AG09319 (cell line): ENCODE measurements around the gene LRRK1.
"Not testable (repeated sequence)": the region's sequence is repeated elsewhere in the genome, so short reads cannot be mapped to it uniquely, and the experiment has no call there.

Source experiments
- DNase-seq: peaks from one replicate; pipeline ENCODE4 v3.0.0-alpha.2; 2010; ENCODE audit warnings: low read depth; ENCODE audit errors: extremely low read depth
- TF ChIP-seq, protein P1 (sequence below): IDR thresholded peaks from 2 replicates; pipeline ENCODE4 v1.5.1; 2011; ENCODE audit warnings: low read depth, mild to moderate bottlenecking, inconsistent platforms, low read length, moderate library complexity

Gene LRRK1

DNA sequence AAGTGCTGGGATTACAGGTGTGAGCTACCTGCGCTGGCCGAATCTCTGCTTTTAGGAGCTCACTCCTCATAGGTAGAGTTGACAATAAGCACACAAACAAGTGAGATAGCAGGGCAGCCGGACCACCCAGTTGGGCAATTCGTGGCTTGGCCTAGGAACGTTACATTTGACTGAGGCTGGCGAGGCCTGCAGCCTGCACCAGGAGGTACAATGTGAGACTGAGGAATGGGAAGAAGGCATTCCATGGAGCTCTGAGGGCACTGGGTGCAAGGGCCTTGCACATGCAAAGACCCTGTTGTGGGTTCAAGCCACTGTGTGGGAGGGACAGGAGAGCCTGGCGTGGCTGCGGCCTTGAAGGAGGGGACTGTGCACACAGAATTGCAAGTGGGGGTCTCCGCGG is 152.5 kb downstream of the LRRK1 start:
- TF ChIP-seq, protein P1, sequence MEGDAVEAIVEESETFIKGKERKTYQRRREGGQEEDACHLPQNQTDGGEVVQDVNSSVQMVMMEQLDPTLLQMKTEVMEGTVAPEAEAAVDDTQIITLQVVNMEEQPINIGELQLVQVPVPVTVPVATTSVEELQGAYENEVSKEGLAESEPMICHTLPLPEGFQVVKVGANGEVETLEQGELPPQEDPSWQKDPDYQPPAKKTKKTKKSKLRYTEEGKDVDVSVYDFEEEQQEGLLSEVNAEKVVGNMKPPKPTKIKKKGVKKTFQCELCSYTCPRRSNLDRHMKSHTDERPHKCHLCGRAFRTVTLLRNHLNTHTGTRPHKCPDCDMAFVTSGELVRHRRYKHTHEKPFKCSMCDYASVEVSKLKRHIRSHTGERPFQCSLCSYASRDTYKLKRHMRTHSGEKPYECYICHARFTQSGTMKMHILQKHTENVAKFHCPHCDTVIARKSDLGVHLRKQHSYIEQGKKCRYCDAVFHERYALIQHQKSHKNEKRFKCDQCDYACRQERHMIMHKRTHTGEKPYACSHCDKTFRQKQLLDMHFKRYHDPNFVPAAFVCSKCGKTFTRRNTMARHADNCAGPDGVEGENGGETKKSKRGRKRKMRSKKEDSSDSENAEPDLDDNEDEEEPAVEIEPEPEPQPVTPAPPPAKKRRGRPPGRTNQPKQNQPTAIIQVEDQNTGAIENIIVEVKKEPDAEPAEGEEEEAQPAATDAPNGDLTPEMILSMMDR, result no peak

DNA sequence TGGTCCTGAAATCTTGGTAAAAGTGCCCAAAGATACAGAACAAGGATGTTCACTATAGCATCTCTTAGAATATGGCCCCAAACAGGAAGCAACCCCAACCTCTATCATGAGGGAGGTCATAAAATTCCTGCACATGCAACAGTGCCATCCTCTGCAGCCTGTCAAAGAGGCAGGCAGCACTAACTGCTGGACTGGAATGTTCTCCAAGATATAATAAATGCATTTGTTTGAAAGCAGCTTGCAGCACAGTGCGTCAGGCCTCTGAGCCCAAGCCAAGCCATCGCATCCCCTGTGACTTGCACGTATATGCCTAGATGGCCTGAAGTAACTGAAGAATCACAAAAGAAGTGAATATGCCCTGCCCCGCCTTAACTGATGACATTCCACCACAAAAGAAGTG is 153.1 kb downstream of the LRRK1 start:
- DNase-seq, result not testable (repeated sequence)

More for the DNA sequence above, 152.5 kb downstream of the LRRK1 start:
- DNase-seq, result no peak

DNA sequence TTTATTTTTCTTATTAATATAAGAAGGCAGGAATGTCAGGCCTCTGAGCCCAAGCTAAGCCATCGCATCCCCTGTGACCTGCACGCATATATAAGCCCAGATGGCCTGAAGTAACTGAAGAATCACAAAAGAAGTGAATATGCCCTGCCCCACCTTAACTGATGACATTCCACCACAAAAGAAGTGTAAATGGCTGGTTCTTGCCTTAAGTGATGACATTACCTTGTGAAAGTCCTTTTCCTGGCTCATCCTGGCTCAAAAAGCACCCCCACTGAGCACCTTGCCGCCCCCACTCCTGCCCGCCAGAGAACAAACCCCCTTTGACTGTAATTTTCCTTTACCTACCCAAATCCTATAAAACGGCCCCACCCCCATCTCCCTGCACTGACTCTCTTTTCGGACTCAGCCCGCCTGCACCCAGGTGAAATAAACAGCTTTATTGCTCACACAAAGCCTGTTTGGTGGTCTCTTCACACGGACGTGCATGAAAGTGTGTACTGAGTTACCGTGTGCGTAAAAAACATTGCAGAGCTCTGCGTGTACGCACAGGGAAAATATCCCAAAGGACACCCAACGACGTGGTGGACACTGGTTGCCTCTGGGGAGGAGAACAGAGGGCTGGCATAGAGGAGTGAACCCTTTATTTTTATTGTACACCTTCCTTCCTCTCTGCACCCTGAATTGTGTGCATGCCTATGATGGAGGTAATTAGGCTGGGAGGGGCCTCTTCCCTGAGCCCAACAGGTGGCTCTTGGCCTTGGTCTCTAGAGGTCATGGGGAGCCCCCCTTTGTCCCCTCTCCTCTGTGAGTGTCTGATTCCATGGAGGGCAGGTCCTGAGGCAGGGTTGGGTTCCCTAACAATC is 158.9 kb downstream of the LRRK1 start:
- DNase-seq, result not testable (repeated sequence)

DNA sequence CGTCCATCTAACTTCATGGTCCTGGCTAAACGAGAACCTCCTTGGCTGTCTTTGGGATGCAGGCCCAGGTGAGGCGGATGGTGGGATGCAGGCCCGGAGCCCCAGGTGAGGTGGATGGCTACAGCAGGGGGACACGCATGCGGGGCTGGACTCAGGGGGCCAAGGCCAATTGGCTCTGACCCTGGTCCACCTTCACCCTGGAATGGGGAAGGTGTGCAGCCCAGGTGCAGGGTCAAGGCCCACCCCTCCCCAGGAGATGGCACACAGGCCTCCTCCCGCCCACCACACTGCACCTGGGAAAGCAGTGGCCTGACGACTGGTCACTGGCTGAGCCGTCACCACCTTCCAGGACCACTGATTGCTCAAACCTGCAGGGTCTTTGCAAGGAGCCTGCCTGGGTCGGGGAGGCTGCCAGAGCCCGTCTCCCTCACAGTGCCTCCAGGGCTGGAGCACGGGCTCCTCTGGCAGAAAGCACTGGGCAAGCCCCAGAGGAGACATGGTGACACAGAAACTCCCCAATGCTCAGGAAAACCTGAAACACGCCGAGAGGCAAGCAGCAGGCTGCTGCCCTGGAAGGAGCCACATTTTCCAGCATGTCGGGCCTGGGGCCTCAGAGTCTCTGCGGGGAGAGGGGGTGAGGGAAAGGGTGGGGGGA is 159.6 kb downstream of the LRRK1 start:
- TF ChIP-seq, protein P1, result no peak
- no peak for DNase-seq

DNA sequence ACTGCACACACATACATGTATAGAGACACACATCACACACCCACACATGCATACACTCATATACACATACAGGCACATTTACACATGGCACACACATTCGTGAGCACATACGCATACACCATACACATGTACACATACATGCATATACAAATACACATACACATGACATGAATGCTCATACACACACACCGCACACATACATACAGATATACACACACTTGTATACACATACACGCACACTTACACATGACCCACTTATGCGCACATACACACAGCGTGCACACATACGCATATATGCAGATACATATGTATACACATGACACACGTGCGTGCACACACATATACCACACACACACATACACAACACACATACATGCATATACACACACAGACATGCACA is 162.7 kb downstream of the LRRK1 start:
- TF ChIP-seq, protein P1, result no peak
- DNase-seq, result no peak

DNA sequence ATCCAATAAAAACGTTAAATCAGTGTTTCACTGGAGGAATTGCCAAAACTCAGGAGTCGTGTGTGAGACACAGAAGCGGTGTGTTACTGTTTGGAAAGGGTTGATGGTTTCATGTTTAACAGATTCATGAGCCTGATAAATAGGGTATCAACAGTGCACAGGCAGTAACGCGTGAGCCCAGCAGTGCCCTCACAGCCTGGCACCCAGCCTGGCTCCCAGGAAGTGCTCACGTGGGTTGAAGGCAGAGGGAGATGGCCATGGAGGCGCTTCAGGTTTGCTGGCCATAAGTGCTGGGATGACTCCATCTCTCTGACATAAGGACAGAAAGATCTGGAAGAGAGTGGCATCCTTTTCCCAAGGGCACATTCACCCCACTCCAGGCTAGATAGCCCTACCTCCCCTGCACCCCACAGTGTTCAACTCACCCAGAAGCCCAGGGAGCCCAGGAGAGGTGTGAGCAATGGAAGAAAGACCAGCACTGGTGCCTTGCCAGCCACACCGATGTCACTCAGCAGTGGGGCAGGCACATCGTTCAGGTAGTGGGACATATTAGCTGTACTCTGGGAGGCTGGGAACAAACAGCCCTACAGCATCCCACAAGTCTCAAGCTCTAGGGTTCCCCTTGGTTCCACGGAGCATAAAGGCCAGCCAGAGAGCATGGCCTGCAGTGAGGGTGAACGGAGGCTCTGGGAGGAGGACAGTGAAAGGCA is 164.3 kb downstream of the LRRK1 start:
- DNase-seq, result no peak
- TF ChIP-seq, protein P1, result no peak

DNA sequence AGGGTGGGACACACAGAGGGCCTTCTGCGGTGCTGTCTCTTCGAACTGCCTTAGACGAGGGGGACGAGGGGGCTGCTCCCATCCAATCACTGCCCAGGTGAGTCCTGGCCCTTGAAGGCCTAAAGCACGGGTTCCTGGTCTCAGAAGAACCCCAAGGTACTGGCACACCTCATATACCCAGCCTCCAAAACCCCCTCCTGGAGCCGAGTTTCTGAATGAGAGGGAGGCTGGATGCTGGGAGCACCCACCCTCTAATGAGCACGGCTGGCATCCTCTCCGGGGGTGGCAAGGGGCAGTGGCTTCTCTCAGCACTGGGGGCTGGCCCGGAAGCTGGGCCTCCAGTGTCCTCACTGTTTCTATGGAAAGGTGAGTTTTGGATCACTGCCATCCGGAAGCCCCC is 165.6 kb downstream of the LRRK1 start:
- no peak for DNase-seq
- TF ChIP-seq, protein P1, result no peak

DNA sequence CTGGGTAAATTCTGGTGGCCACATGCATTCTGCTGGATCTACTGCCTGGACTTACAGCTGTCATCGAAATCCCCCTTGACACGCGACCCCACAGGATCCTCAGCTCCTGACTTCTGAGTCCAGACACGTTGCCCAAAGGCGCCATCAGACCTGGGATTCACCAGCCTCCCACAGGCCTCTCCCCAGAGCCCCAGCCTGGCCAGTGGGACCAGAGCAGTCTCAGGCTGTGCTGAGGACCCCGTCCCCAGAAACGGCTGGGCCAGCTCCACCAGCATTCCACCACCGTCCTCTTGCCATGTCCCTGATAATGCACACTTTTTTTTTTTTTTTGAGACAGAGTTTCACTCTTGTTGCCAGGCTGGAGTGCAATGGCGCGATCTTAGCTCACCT is 166.1 kb downstream of the LRRK1 start:
- TF ChIP-seq, protein P1, result no peak
- DNase-seq, result no peak
